CD4-positive, alpha-beta T cell (primary cell): ENCODE measurements around the gene MAP1LC3B. TPM values are rescaled to one million over a fixed set of nuclear protein-coding genes. Genes with fewer than 3 reads are reported as not detected.

Source experiments
- ATAC-seq: fragments of 200-7000 bp; cut with Tn5 transposase; one replicate; pipeline ENCODE4 v1.10.0; 2022; ENCODE audit warnings: mild to moderate bottlenecking; ENCODE audit not compliant: poor library complexity
- CTCF ChIA-PET: fragments of 350-600 bp; sonication (Branson Sonifier 250); formaldehyde crosslinking; loops from one replicate; lab custom pipeline; 2021; ENCODE audit warnings: antibody characterized with exemption, inconsistent platforms; lab: Charles Lee
- POLR2A ChIA-PET: fragments of 350-600 bp; sonication (Branson Sonifier 250); formaldehyde crosslinking; loops from one replicate; lab custom pipeline; 2021; ENCODE audit warnings: antibody characterized with exemption, inconsistent platforms; lab: Charles Lee
- DNase-seq, 14 experiments: peaks; one replicate each; pipeline ENCODE4 v3.0.0-alpha.2; 2013 to 2020; ENCODE audit warnings: mixed read lengths in 2 of 14
- H3K27ac ChIP-seq, 2 donors: one replicate each; pipeline versions ENCODE4 v1.5.1 to v1.7.0; 2013; ENCODE audit warnings: low read length in 2 of 2, low read depth in 1 of 2, mild to moderate bottlenecking in 1 of 2
- H3K27me3 ChIP-seq, 2 experiments: 1 replicate in 1 of 2; 2 replicates in 1 of 2; pipeline versions ENCODE4 v1.6.1 to v1.7.0; 2013; ENCODE audit warnings: low read length in 2 of 2, control low read depth in 1 of 2, mild to moderate bottlenecking in 1 of 2, moderate library complexity in 1 of 2; ENCODE audit not compliant: insufficient read depth in 2 of 2, control insufficient read depth in 1 of 2
- H3K36me3 ChIP-seq: one replicate; pipeline ENCODE4 v1.6.1; 2013; ENCODE audit warnings: low read length, control low read depth; ENCODE audit not compliant: insufficient read depth
- H3K4me1 ChIP-seq: one replicate; pipeline ENCODE4 v1.6.1; 2013; ENCODE audit warnings: low read length, control low read depth; ENCODE audit not compliant: insufficient read depth
- H3K4me3 ChIP-seq: one replicate; pipeline ENCODE4 v1.5.1; 2013; ENCODE audit warnings: mild to moderate bottlenecking, low read length, moderate library complexity
- H3K9me3 ChIP-seq, 2 experiments: 1 replicate in 1 of 2; 2 replicates in 1 of 2; pipeline versions ENCODE4 v1.6.1 to v1.7.0; 2013; ENCODE audit warnings: low read length in 2 of 2, mild to moderate bottlenecking in 2 of 2, control low read depth in 1 of 2, moderate library complexity in 1 of 2; ENCODE audit not compliant: control insufficient read depth in 1 of 2, insufficient read depth in 1 of 2
- H3K27ac Mint-ChIP-seq: one replicate; pipeline ENCODE4 v1.8.0; 2020; ENCODE audit warnings: mixed read lengths
- H3K27me3 Mint-ChIP-seq: one replicate; pipeline ENCODE4 v1.8.0; 2021; ENCODE audit warnings: mixed read lengths
- H3K36me3 Mint-ChIP-seq: one replicate; pipeline ENCODE4 v1.8.0; 2021; ENCODE audit warnings: low read depth, mixed read lengths
- H3K4me1 Mint-ChIP-seq: one replicate; pipeline ENCODE4 v1.8.0; 2021; ENCODE audit warnings: low read depth, mixed read lengths
- H3K4me3 Mint-ChIP-seq: one replicate; pipeline ENCODE4 v1.8.0; 2020; ENCODE audit warnings: mild to moderate bottlenecking, mixed read lengths
- H3K9me3 Mint-ChIP-seq: one replicate; pipeline ENCODE4 v1.8.0; 2020; ENCODE audit warnings: mixed read lengths
- intact Hi-C, 2 experiments: fragments of 100-400 bp; cut with DNase I in 1 of 2; cut with micrococcal nuclease in 1 of 2; formaldehyde crosslinking; loops; one replicate each; pipeline versions ENCODE4 v1.15.1 to v1.9.0; 2023 to 2025; cut with DNase I, micrococcal nuclease
- total RNA-seq, 174 experiments: library from RNA in 2 of 174; stranded (reverse) in 2 of 174; gene quantifications; one replicate each; pipeline ENCODE4 v1.2.3 and lab custom pipeline; 2021 to 2026
- TF ChIP-seq, protein P1 (sequence below): fragments of 200-600 bp; IDR thresholded peaks from one replicate; pipeline ENCODE4 v1.8.0; 2022; ENCODE audit warnings: antibody characterized with exemption, mild to moderate bottlenecking

MAP1LC3B gene
- total RNA-seq, 2 experiments from 2014 or later: 92.4 to 96.6 TPM

DNA sequence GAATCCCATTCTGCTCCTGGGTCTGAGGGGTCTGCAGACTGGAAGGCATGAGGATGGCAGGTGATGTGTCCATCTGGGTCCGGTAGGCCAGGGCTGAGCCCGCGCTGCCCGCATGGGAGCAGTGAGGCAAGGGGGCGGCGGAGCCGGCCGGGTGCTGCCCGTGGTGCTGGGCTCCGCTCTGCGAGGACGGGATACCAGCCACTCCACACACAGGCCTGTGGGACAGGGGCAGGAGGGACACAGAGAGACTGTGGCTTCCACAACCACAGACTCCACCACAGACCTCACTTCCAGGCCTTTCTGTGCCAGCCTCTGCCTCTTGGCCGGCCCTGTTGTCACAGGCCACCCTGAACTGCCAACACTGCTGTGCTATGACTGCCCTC is 25.4 kb downstream of the MAP1LC3B start:
- Histone ChIP-seq H3K4me1 (no peaks in the 10 kb centered on the region), H3K27me3 (no peaks in the 10 kb centered on the region), H3K4me3 (no peak overlapping the region), H3K9me3 (no peaks in the 10 kb centered on the region), H3K36me3 (peaks cover 56% of the 10 kb centered on the region), H3K27ac (no peak overlapping the region)
- DNase-seq (no peak), ATAC-seq (no peak)
- Mint-ChIP-seq H3K27ac (no peak overlapping the region), H3K36me3 (peaks cover 66% of the 10 kb centered on the region), H3K4me3 (no peak overlapping the region), H3K4me1 (no peaks in the 10 kb centered on the region), H3K9me3 (no peaks in the 10 kb centered on the region), H3K27me3 (no peaks in the 10 kb centered on the region)
- CTCF ChIA-PET: interaction anchor here (0.9 to 1.6 kb wide), 2 partner anchors 125 to 218 kb away, joined by 3 to 17 read pairs; no protein-coding TSS in a partner anchor
- TF ChIP-seq, protein P1, sequence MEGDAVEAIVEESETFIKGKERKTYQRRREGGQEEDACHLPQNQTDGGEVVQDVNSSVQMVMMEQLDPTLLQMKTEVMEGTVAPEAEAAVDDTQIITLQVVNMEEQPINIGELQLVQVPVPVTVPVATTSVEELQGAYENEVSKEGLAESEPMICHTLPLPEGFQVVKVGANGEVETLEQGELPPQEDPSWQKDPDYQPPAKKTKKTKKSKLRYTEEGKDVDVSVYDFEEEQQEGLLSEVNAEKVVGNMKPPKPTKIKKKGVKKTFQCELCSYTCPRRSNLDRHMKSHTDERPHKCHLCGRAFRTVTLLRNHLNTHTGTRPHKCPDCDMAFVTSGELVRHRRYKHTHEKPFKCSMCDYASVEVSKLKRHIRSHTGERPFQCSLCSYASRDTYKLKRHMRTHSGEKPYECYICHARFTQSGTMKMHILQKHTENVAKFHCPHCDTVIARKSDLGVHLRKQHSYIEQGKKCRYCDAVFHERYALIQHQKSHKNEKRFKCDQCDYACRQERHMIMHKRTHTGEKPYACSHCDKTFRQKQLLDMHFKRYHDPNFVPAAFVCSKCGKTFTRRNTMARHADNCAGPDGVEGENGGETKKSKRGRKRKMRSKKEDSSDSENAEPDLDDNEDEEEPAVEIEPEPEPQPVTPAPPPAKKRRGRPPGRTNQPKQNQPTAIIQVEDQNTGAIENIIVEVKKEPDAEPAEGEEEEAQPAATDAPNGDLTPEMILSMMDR: no peak
- POLR2A ChIA-PET: no interaction called here
- intact Hi-C loops: loop anchor here in 1 of 2 experiments (10.0 kb wide), 1 partner anchor 127 kb away; no protein-coding TSS in a partner anchor

- no peaks in the 10 kb centered on the region for H3K27me3 Mint-ChIP-seq
- ChIA-PET CTCF (no interaction called here), POLR2A (no interaction called here)
- Histone ChIP-seq H3K9me3 (no peaks in the 10 kb centered on the region), H3K36me3 (peaks cover 56% of the 10 kb centered on the region), H3K27ac (no peak overlapping the region), H3K4me1 (no peaks in the 10 kb centered on the region), H3K4me3 (no peak overlapping the region), H3K27me3 (no peaks in the 10 kb centered on the region)
- TF ChIP-seq, protein P1: no peak
- DNase-seq: no peak
- intact Hi-C loops: loop anchor here in 1 of 2 experiments (10.0 kb wide), 1 partner anchor 127 kb away; no protein-coding TSS in a partner anchor
- H3K9me3 Mint-ChIP-seq: no peaks in the 10 kb centered on the region
- H3K4me1 Mint-ChIP-seq: no peaks in the 10 kb centered on the region
- peaks cover 65% of the 10 kb centered on the region for H3K36me3 Mint-ChIP-seq
- H3K27ac Mint-ChIP-seq: no peak overlapping the region
- no peak for ATAC-seq
- H3K4me3 Mint-ChIP-seq: no peak overlapping the region
Observed at GRCh38 chr16:87418216-87418615, 26.1 kb downstream of the MAP1LC3B start.

DNA sequence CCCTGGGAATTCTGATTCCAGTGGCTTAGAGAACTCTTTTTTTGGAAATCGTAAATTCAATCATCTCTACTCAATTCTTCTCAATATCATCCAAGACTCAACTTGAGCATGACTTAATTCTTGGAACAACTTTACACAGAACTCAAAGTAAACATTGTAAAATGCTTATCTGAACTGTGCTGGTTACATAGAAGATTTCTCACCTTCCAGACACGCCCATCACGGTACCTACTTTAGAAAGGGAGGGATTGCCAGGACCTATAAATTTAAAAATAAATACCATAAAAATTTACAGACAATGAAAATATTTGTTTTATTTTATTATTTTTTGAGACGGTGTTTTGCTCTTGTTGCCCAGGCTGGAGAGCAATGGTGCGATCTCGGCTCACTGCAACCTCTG is 26.5 kb downstream of the MAP1LC3B start:
- no peaks in the 10 kb centered on the region for H3K4me1 ChIP-seq
- H3K27ac ChIP-seq: no peak overlapping the region
- peaks cover 60% of the 10 kb centered on the region for H3K36me3 ChIP-seq
- ATAC-seq (no peak), DNase-seq (no peak)
- H3K27me3 ChIP-seq: no peaks in the 10 kb centered on the region
- Mint-ChIP-seq H3K4me3 (no peak overlapping the region), H3K27me3 (no peaks in the 10 kb centered on the region), H3K27ac (no peak overlapping the region), H3K4me1 (no peaks in the 10 kb centered on the region), H3K9me3 (no peaks in the 10 kb centered on the region), H3K36me3 (peaks cover 63% of the 10 kb centered on the region)
- POLR2A ChIA-PET: no interaction called here
- CTCF ChIA-PET: no interaction called here
- intact Hi-C loops: loop anchor here in 1 of 2 experiments (10.0 kb wide), 1 partner anchor 126 kb away; no protein-coding TSS in a partner anchor
- TF ChIP-seq, protein P1: no peak
- H3K9me3 ChIP-seq: no peaks in the 10 kb centered on the region
- no peak overlapping the region for H3K4me3 ChIP-seq
